Mammary epithelial cell (primary cell): ENCODE results near the gene ITPRID1.

ENCODE experiments used
- EZH2 ChIP-seq: IDR thresholded peaks from 2 replicates; pipeline ENCODE4 v1.6.1; 2012; ENCODE audit warnings: low read length, inconsistent platforms, borderline replicate concordance
- TF ChIP-seq, protein P1 (sequence below), 2 donors: IDR thresholded peaks in 1 of 2; conservative IDR thresholded peaks in 1 of 2; 2 replicates each; pipeline ENCODE4 v1.5.1; 2011 to 2012; ENCODE audit warnings: inconsistent platforms in 2 of 2, low read length in 2 of 2, mild to moderate bottlenecking in 2 of 2, control low read depth in 1 of 2, low read depth in 1 of 2; ENCODE audit not compliant: insufficient read depth in 1 of 2; ENCODE audit errors: extremely low read depth in 1 of 2

DNA sequence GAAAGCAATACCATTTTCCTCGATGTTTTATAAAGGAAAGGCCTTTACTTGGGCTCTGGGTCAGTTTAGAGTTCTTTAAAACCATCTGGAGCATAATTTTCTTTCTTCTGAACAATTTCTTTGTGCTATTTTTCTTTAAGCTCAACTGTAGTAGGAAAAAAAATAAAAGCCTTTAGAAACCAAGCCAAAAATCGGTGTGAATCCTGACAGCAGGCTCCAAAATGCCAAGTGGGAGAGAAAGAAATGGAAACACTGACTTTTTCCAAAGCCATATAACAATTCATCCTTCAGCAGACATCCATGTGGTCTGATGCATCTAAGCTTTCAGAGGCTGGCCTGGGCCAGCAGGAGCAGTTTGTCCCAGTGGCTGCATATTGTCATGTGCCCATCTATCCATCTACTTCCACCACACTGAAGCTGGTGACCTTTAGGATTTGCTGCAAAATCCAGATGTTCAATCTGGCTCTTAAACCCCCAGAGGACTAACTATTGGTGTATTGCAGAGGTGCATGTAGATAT is 23.0 kb upstream of the ITPRID1 start:
- TF ChIP-seq, protein P1, sequence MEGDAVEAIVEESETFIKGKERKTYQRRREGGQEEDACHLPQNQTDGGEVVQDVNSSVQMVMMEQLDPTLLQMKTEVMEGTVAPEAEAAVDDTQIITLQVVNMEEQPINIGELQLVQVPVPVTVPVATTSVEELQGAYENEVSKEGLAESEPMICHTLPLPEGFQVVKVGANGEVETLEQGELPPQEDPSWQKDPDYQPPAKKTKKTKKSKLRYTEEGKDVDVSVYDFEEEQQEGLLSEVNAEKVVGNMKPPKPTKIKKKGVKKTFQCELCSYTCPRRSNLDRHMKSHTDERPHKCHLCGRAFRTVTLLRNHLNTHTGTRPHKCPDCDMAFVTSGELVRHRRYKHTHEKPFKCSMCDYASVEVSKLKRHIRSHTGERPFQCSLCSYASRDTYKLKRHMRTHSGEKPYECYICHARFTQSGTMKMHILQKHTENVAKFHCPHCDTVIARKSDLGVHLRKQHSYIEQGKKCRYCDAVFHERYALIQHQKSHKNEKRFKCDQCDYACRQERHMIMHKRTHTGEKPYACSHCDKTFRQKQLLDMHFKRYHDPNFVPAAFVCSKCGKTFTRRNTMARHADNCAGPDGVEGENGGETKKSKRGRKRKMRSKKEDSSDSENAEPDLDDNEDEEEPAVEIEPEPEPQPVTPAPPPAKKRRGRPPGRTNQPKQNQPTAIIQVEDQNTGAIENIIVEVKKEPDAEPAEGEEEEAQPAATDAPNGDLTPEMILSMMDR (conservative IDR thresholded peaks at IDR 0.05 in 1 of 2, IDR thresholded peaks at IDR 0.05 in 1 of 2; ENCODE audit: extremely low read depth in 1 of 2, insufficient read depth in 1 of 2, low read depth in 1 of 2, low read length in 2 of 2): no peak
- TF ChIP-seq EZH2: no peak
